Prostate gland (tissue), 2 donors: ENCODE results near the gene ETV6. TPM values are rescaled to one million over a fixed set of nuclear protein-coding genes. Genes with fewer than 3 reads are reported as not detected.
"Not testable (repeated sequence)": the region's sequence is repeated elsewhere in the genome, so short reads cannot be mapped to it uniquely, and the experiment has no call there.

Source experiments
- DNase-seq: peaks from one replicate; pipeline ENCODE4 v3.0.0-alpha.2; 2019; ENCODE audit warnings: low spot score
- H3K27ac ChIP-seq, 2 donors: fragments of 200-600 bp; sonication (generic); 2 replicates each; pipeline ENCODE4 v1.5.1; 2017 to 2019
- H3K27me3 ChIP-seq: fragments of 200-600 bp; sonication (generic); replicated peaks from 2 replicates; pipeline ENCODE4 v1.5.1; 2019; ENCODE audit not compliant: insufficient read depth
- H3K36me3 ChIP-seq, 2 donors: fragments of 200-600 bp; sonication (generic); 1 replicate in 1 of 2; 2 replicates in 1 of 2; pipeline versions ENCODE4 v1.5.1 to v1.8.1; 2017 to 2019
- H3K4me1 ChIP-seq: fragments of 200-600 bp; sonication (generic); replicated peaks from 2 replicates; pipeline ENCODE4 v1.5.1; 2019
- H3K4me3 ChIP-seq, 2 donors: fragments of 200-600 bp; sonication (generic); 2 replicates each; pipeline ENCODE4 v1.5.1; 2017 to 2019
- H3K9me3 ChIP-seq: fragments of 200-600 bp; sonication (generic); 2 replicates; pipeline ENCODE4 v1.5.1; 2017
- CTCF ChIP-seq, 4 experiments: fragments of 200-600 bp in 2 of 4; fragments of 450-650 bp in 2 of 4; sonication (generic) in 2 of 4; IDR thresholded peaks; 1 replicate in 3 of 4; 2 replicates in 1 of 4; pipeline ENCODE4 v1.5.1; 2016 to 2019; ENCODE audit warnings: antibody characterized with exemption in 4 of 4, mild to moderate bottlenecking in 2 of 4, moderate library complexity in 2 of 4
- POLR2A ChIP-seq: fragments of 450-650 bp; IDR thresholded peaks from one replicate; pipeline ENCODE4 v1.6.1; 2016; ENCODE audit warnings: antibody characterized with exemption, mild to moderate bottlenecking
- POLR2AphosphoS5 ChIP-seq: sonication (generic); formaldehyde crosslinking; IDR thresholded peaks from one replicate; pipeline ENCODE4 v1.6.1; 2017; ENCODE audit warnings: antibody characterized with exemption
- WGBS: methylation state at CpG from one replicate; pipeline ENCODE4 v1.1.5; 2018; 5-methylcytosine and 5-hydroxymethylcytosine counted together
- intact Hi-C: fragments of 100-400 bp; cut with DNase I; formaldehyde crosslinking; loops from one replicate; pipeline ENCODE4 v1.14.2; 2022
- total RNA-seq, 2 donors: library from RNA; depleted of rRNA; stranded (reverse); fragments of >200 nt; gene quantifications; one replicate each; pipeline ENCODE4 v1.1.0, GENCODE V29; 2016

ETV6 gene
- total RNA-seq, 2 donors from 2014 or later = 26.7 to 33.6 TPM

DNA sequence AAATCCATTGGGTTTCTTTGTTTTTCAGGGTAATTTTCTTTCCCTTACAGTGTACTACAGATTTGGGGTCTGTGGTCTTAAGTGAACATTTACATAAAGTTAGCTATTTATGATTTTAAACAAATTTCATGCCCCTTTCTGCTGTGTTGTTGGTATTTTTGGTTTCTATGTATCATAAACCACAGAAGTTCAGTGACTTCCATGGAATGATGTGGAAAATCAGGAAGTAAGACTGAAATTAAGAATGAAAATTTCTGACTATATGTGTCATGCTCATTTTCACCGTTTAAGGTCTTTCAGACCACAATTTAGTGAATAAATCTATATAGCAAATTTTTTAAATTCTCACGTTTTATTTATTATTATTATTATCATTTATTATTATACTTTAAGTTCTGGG lies 31.7 kb downstream of the ETV6 start:
- H3K4me1 ChIP-seq = peaks cover 4% of the 10 kb centered on the region
- intact Hi-C loops = no loop called here
- no peak overlapping the region for H3K27ac ChIP-seq
- no peak for DNase-seq
- 80% methylated on average over 2 of the region's 2 CpGs for WGBS
- no peaks in the 10 kb centered on the region for H3K9me3 ChIP-seq
- no peaks in the 10 kb centered on the region for H3K27me3 ChIP-seq
- H3K36me3 ChIP-seq = no peaks in the 10 kb centered on the region
- TF ChIP-seq POLR2AphosphoS5 = no peak
- no peak for TF ChIP-seq CTCF (IDR thresholded peaks at IDR 0.05)
- TF ChIP-seq POLR2A = no peak
- H3K4me3 ChIP-seq = no peak overlapping the region

DNA sequence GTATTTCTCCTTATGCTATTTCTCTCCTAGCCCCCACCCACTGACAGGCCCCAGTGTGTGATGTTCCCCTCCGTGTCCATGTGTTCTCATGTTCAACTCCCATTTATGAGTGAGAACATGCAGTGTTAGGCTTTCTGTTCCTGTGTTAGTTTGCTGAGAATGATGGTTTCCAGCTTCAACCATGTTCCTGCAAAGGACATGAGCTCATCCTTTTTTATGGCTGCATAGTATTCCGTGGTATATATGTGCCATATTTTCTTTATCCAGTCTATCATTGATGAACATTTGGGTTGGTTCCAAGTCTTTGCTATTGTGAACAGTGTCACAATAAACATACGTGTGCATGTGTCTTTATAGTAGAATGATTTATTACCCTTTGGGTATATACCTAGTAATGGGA lies 32.2 kb downstream of the ETV6 start:
- H3K27ac ChIP-seq, H3K27me3 ChIP-seq, intact Hi-C loops, H3K36me3 ChIP-seq, H3K4me1 ChIP-seq, H3K9me3 ChIP-seq, H3K4me3 ChIP-seq, DNase-seq: not testable (repeated sequence)
- WGBS = 89% methylated on average over 3 of the region's 3 CpGs

GRCh38 chr12:11684393-11684792 lies 34.9 kb downstream of the ETV6 start:
- peaks cover 17% of the 10 kb centered on the region for H3K4me1 ChIP-seq
- no peak for DNase-seq
- no peaks in the 10 kb centered on the region for H3K27me3 ChIP-seq
- H3K9me3 ChIP-seq = no peaks in the 10 kb centered on the region
- no peak overlapping the region for H3K27ac ChIP-seq
- intact Hi-C loops = no loop called here
- TF ChIP-seq POLR2AphosphoS5 (no peak), POLR2A (no peak), CTCF (IDR thresholded peaks at IDR 0.05) (no peak)
- no peak overlapping the region for H3K4me3 ChIP-seq
- H3K36me3 ChIP-seq = no peaks in the 10 kb centered on the region
- WGBS = 24% methylated on average over 3 of the region's 3 CpGs

GRCh38 chr12:11684811-11685210 lies 35.3 kb downstream of the ETV6 start:
- Histone ChIP-seq H3K27ac (no peak overlapping the region), H3K36me3 (no peaks in the 10 kb centered on the region), H3K4me1 (peaks cover 17% of the 10 kb centered on the region), H3K9me3 (no peaks in the 10 kb centered on the region), H3K27me3 (no peaks in the 10 kb centered on the region), H3K4me3 (no peak overlapping the region)
- intact Hi-C loops = no loop called here
- TF ChIP-seq CTCF (IDR thresholded peaks at IDR 0.05) (no peak), POLR2A (no peak), POLR2AphosphoS5 (no peak)
- 88% methylated on average over 7 of the region's 7 CpGs for WGBS
- no peak for DNase-seq

DNA sequence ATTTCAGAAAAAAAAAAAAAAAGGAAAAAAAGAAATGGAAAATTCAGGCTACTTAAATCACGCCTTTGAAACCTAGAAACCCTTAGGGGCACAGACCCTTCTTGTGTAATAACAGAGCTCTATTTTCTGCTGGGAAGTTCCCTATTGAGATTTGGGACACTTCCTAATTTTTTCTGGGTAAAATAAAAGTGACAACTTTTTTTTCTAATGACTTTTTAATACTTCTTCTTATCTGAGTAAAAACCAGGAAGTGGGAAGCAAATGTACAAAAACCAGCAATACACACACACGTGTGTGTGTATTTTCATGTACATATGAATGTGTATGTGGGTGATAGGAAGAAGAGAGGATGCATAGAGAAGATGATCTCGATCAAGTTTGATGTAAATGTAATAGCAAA lies 35.8 kb downstream of the ETV6 start:
- 67% methylated on average over 3 of the region's 3 CpGs for WGBS
- Histone ChIP-seq H3K9me3 (no peaks in the 10 kb centered on the region), H3K4me1 (peaks cover 17% of the 10 kb centered on the region), H3K27me3 (no peaks in the 10 kb centered on the region), H3K4me3 (no peak overlapping the region), H3K27ac (no peak overlapping the region), H3K36me3 (no peaks in the 10 kb centered on the region)
- intact Hi-C loops = no loop called here
- no peak for DNase-seq
- TF ChIP-seq POLR2AphosphoS5 (no peak), CTCF (IDR thresholded peaks at IDR 0.05) (no peak), POLR2A (no peak)
